ENCODE results near the gene OR5K4. TPM values are rescaled to one million over a fixed set of nuclear protein-coding genes. Genes with fewer than 3 reads are reported as not detected.

OR5K4 gene
- total and polyA plus RNA-seq, 9 of the 15 experiments (the other 6 are each of a cell fraction or from before 2014, with no cell fraction given) = not detected

DNA sequence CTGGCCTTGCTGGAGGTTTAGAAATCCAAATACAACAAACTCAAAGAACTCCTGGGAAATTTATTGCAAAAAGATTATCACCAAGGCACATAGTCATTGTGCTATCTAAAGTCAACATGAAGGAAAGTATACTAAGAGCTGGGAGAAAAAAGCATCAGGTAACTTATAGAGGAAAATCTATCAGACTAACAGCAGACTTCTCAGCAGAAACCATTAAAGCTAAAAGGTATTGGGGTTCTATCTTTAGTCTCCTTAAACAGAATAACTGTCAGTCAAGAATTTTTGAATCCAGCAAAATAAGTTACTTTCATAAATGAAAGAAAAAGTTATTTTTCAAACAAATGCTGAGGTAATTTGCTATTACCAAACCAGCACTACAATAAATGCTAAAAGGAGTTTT, 44.9 kb downstream of the OR5K4 start (continued):
- TF ChIP-seq ARID1B (IDR thresholded peaks at IDR 0.05) (no peak), U2AF1 (optimal IDR thresholded peaks at IDR 0.05; ENCODE audit: low read depth, low read length) (no peak), CAMTA2 (CRISPR knock-in tag; conservative IDR thresholded peaks at IDR 0.05) (no peak), HDAC6 (IDR thresholded peaks at IDR 0.05; ENCODE audit: low read depth, low read length) (no peak), TCF7L2 (IDR thresholded peaks at IDR 0.05; ENCODE audit: low read depth, low read length) (no peak), GABPB2 (CRISPR knock-in tag; conservative IDR thresholded peaks at IDR 0.05) (no peak)

DNA sequence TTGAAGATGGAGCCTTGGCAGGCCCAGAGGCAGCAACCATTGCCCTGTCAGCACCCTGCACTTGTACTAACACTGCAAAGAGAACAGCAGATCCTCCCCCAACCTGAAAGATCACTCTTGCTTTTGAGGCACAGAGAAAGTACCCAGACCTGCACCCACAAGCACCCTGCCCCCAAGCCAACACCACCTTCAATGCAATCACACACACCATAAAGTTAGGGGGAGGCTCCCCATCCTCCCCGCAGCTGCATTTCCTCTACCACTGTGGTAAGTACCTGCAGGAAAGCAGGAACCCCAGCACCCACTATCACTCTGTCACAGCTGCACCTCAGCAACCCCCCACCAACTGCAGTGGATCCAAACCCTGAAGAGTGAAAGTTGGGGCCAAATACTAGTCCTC, 48.9 kb downstream of the OR5K4 start:
- ChIA-PET POLR2A (no interaction called here), CTCF (ENCODE audit: low intra/inter-chr PET ratio) (no interaction called here)
- DNase-seq (ENCODE audit: extremely low read depth in 1 of 4, low spot score in 3 of 4) (no peak), FAIRE-seq (no peak), ATAC-seq (no peak)
- TF ChIP-seq FOXA1 (IDR thresholded peaks at IDR 0.05; ENCODE audit: borderline replicate concordance) (no peak), GATA2 (CRISPR knock-in tag; IDR thresholded peaks at IDR 0.05) (no peak), ASH1L (IDR thresholded peaks at IDR 0.05; ENCODE audit: borderline replicate concordance, low read depth, partially characterized antibody) (no peak), E2F3 (CRISPR knock-in tag; IDR thresholded peaks at IDR 0.05) (no peak), RAD51 (IDR thresholded peaks at IDR 0.05; ENCODE audit: borderline replicate concordance, low read depth) (no peak), ELF2 (CRISPR knock-in tag; IDR thresholded peaks at IDR 0.05) (no peak), NUFIP1 (IDR thresholded peaks at IDR 0.05; ENCODE audit: partially characterized antibody) (no peak), ZNF174 (CRISPR knock-in tag; IDR thresholded peaks at IDR 0.05) (no peak)
- TF ChIP-seq, protein P1, sequence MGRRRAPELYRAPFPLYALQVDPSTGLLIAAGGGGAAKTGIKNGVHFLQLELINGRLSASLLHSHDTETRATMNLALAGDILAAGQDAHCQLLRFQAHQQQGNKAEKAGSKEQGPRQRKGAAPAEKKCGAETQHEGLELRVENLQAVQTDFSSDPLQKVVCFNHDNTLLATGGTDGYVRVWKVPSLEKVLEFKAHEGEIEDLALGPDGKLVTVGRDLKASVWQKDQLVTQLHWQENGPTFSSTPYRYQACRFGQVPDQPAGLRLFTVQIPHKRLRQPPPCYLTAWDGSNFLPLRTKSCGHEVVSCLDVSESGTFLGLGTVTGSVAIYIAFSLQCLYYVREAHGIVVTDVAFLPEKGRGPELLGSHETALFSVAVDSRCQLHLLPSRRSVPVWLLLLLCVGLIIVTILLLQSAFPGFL (CRISPR knock-in tag; IDR thresholded peaks at IDR 0.05) = no peak
- no peaks in the 10 kb centered on the region; the same call in 1 of the 2 replicates for H3K9me3 ChIP-seq (replicated peaks; ENCODE audit: control insufficient read depth, insufficient read depth, low read depth, low read length)
- intact Hi-C loops (cut with micrococcal nuclease) = no loop called here
- H3K4me3 ChIP-seq = no peak overlapping the region
- no peaks in the 10 kb centered on the region for H3K36me3 ChIP-seq (ENCODE audit: control insufficient read depth, insufficient read depth, low read length)
- H3K4me2 ChIP-seq (ENCODE audit: insufficient read depth, low read length) = no peak overlapping the region
- in situ Hi-C loops (cut with MboI) = no loop called here
- no TSS peak for BruUV-seq (replicated peaks)
- no peak overlapping the region for H3K9ac ChIP-seq (ENCODE audit: insufficient read depth in 1 of 2, low read depth in 2 of 2, low read length in 2 of 2)
- no peaks in the 10 kb centered on the region for H3K79me2 ChIP-seq (ENCODE audit: control insufficient read depth, insufficient read depth, low read length)
- no peaks in the 10 kb centered on the region for H3K9me1 ChIP-seq (ENCODE audit: control insufficient read depth, insufficient read depth, low read length)
- H4K20me1 ChIP-seq (replicated peaks; ENCODE audit: control insufficient read depth, insufficient read depth, low read length) = no peaks in the 10 kb centered on the region
- H3K27ac ChIP-seq (ENCODE audit: extremely low read depth, low read depth, low read length) = no peak overlapping the region
- H3K4me1 ChIP-seq (replicated peaks in 1 of 2; ENCODE audit: control insufficient read depth in 2 of 2, insufficient read depth in 2 of 2, low read length in 2 of 2) = no peaks in the 10 kb centered on the region
- H3K27me3 ChIP-seq (ENCODE audit: control insufficient read depth in 2 of 2, insufficient read depth in 2 of 2, low read length in 2 of 2) = no peaks in the 10 kb centered on the region
- no CpG with 5 or more reads among the region's 1 CpG for WGBS (ENCODE audit: insufficient coverage, low coverage, missing lambda C conversion rate)
- no peak overlapping the region for H2AFZ ChIP-seq (ENCODE audit: low read depth, low read length)

Data from K562 (cell line).